Calu3 (cell line): ENCODE measurements around the gene MTARC1. TPM values are rescaled to one million over a fixed set of nuclear protein-coding genes. Genes with fewer than 3 reads are reported as not detected.

Source experiments
- BruUV-seq: library from RNA; stranded (reverse); fragments of 400-500 nt; replicated peaks from 2 replicates; lab custom pipeline; 2021; lab: Mats Ljungman, UMichigan
- CTCF ChIA-PET: fragments of 300-600 bp; sonication (Branson Sonifier 250); formaldehyde crosslinking; loops from one replicate; lab custom pipeline; 2022; ENCODE audit warnings: antibody characterized with exemption; lab: Charles Lee
- DNase-seq: peaks from one replicate; pipeline ENCODE4 v3.0.0; 2022
- H3K27ac Mint-ChIP-seq: one replicate; pipeline ENCODE4 v1.8.0; 2022; ENCODE audit warnings: mixed read lengths; ENCODE audit not compliant: unreplicated experiment
- H3K27me3 Mint-ChIP-seq: one replicate; pipeline ENCODE4 v1.8.0; 2022; ENCODE audit warnings: mixed read lengths; ENCODE audit not compliant: unreplicated experiment
- H3K36me3 Mint-ChIP-seq: one replicate; pipeline ENCODE4 v1.8.0; 2022; ENCODE audit warnings: mild to moderate bottlenecking, moderate library complexity, mixed read lengths; ENCODE audit not compliant: insufficient read depth, unreplicated experiment
- H3K4me1 Mint-ChIP-seq: one replicate; pipeline ENCODE4 v1.8.0; 2022; ENCODE audit warnings: mild to moderate bottlenecking, low read depth, mixed read lengths; ENCODE audit not compliant: unreplicated experiment
- H3K4me3 Mint-ChIP-seq: one replicate; pipeline ENCODE4 v1.8.0; 2022; ENCODE audit warnings: mild to moderate bottlenecking, low read depth, moderate library complexity, mixed read lengths; ENCODE audit not compliant: unreplicated experiment
- H3K9me3 Mint-ChIP-seq: one replicate; pipeline ENCODE4 v1.8.0; 2022; ENCODE audit warnings: low read depth, mixed read lengths; ENCODE audit not compliant: unreplicated experiment
- CTCF ChIP-seq: fragments of 200-600 bp; IDR thresholded peaks from one replicate; pipeline ENCODE4 v1.8.0; 2022; ENCODE audit warnings: antibody characterized with exemption; ENCODE audit not compliant: unreplicated experiment
- intact Hi-C: fragments of 100-400 bp; cut with micrococcal nuclease; formaldehyde crosslinking; loops from one replicate; pipeline ENCODE4 v1.10.0; 2022; ENCODE audit not compliant: unreplicated experiment
- total RNA-seq: library from RNA; stranded (reverse); gene quantifications from 2 replicates; pipeline ENCODE4 v1.2.3, GENCODE V29; 2022

The MTARC1 gene
- total RNA-seq, 1 experiment from 2014 or later: 21.3 TPM

- Mint-ChIP-seq H3K36me3 (peaks cover 13% of the 10 kb centered on the region), H3K27me3 (no peaks in the 10 kb centered on the region), H3K27ac (no peak overlapping the region), H3K9me3 (no peaks in the 10 kb centered on the region), H3K4me3 (no peak overlapping the region), H3K4me1 (peaks cover 25% of the 10 kb centered on the region)
- TF ChIP-seq CTCF: no peak
- CTCF ChIA-PET: no interaction called here
- DNase-seq: no peak
- intact Hi-C loops: no loop called here
- no TSS peak for BruUV-seq
Observed at GRCh38 chr1:220750131-220750515, 36.6 kb upstream of the MTARC1 start.

- Mint-ChIP-seq H3K9me3 (no peaks in the 10 kb centered on the region), H3K4me1 (peaks cover 25% of the 10 kb centered on the region), H3K36me3 (peaks cover 13% of the 10 kb centered on the region), H3K27me3 (no peaks in the 10 kb centered on the region), H3K4me3 (no peak overlapping the region), H3K27ac (no peak overlapping the region)
- no TSS peak for BruUV-seq
- TF ChIP-seq CTCF: no peak
- intact Hi-C loops: no loop called here
- no peak for DNase-seq
- CTCF ChIA-PET: no interaction called here
Observed at GRCh38 chr1:220751111-220751510, 35.6 kb upstream of the MTARC1 start.

- Mint-ChIP-seq H3K4me1 (peaks cover 17% of the 10 kb centered on the region), H3K4me3 (no peak overlapping the region), H3K36me3 (no peaks in the 10 kb centered on the region), H3K27ac (no peak overlapping the region), H3K9me3 (no peaks in the 10 kb centered on the region), H3K27me3 (no peaks in the 10 kb centered on the region)
- intact Hi-C loops: no loop called here
- no TSS peak for BruUV-seq
- TF ChIP-seq CTCF: no peak
- DNase-seq: no peak
- CTCF ChIA-PET: no interaction called here
Observed at GRCh38 chr1:220754212-220754917, 32.3 kb upstream of the MTARC1 start.

- Mint-ChIP-seq H3K36me3 (no peaks in the 10 kb centered on the region), H3K27me3 (no peaks in the 10 kb centered on the region), H3K4me3 (no peak overlapping the region), H3K4me1 (peaks cover 12% of the 10 kb centered on the region), H3K9me3 (no peaks in the 10 kb centered on the region), H3K27ac (no peak overlapping the region)
- no TSS peak for BruUV-seq
- no peak for TF ChIP-seq CTCF
- intact Hi-C loops: no loop called here
- no peak for DNase-seq
- CTCF ChIA-PET: no interaction called here
Observed at GRCh38 chr1:220754918-220755295, 31.8 kb upstream of the MTARC1 start.
